ENCODE results near the gene TEX50.
"Not testable (repeated sequence)": the region's sequence is repeated elsewhere in the genome, so short reads cannot be mapped to it uniquely, and the experiment has no call there.

Gene TEX50

DNA sequence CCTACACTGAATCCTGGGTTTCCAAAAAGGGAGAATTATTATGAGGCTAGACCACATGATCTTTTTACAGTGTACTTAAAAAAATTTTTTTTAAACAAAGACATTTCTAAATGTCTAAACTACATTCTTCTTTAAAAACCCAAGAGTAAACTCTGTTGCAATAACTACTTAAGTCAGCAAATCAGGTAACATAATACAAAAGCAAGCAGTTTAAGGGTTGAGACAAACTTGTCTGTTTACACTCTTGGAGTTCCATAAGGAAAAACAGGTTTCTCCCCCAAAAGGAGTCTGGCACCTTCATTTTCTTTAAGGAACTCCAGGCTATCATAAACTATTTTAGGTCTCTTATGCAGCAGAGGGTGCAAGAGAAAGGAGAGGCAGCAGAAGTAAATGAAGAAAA, 47.0 kb downstream of the TEX50 start:
- H3K4me3 Mint-ChIP-seq: no peak overlapping the region

DNA sequence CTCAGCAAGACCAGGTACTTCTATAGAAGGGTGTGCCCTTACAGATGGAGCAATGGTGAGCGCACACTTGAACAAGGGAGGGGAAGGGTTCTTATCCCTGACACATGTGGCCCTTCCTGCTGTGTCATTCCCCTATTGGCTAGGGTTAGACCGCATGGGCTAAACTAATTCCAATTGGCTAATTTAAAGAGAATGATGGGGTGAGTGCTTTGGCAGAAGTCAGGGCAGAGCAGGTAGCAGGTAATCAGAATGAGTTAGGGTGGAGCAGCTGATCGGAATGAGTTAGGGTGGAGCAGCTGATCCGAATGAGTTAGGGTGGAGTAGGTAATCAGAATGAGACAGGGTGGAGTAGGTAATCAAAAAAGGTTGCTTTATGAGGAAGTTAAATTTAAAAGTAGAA, 48.7 kb downstream of the TEX50 start:
- peaks cover 19% of the 10 kb centered on the region for H3K9me3 Mint-ChIP-seq
- DNase-seq; H3K27ac Mint-ChIP-seq; H3K27me3 Mint-ChIP-seq (ENCODE audit: low read depth, poor library complexity); H3K4me3 Mint-ChIP-seq: not testable (repeated sequence)
- peaks cover 43% of the 10 kb centered on the region for H3K4me1 Mint-ChIP-seq
- H3K36me3 Mint-ChIP-seq (ENCODE audit: low read depth): peaks cover 15% of the 10 kb centered on the region

More for the DNA sequence above, 47.0 kb downstream of the TEX50 start:
- H3K27me3 Mint-ChIP-seq (ENCODE audit: low read depth, poor library complexity): no peaks in the 10 kb centered on the region
- peak overlapping the region; percentile 62 for H3K27ac Mint-ChIP-seq
- peaks cover 29% of the 10 kb centered on the region for H3K4me1 Mint-ChIP-seq
- H3K9me3 Mint-ChIP-seq: peaks cover 35% of the 10 kb centered on the region
- TF ChIP-seq, protein P1, sequence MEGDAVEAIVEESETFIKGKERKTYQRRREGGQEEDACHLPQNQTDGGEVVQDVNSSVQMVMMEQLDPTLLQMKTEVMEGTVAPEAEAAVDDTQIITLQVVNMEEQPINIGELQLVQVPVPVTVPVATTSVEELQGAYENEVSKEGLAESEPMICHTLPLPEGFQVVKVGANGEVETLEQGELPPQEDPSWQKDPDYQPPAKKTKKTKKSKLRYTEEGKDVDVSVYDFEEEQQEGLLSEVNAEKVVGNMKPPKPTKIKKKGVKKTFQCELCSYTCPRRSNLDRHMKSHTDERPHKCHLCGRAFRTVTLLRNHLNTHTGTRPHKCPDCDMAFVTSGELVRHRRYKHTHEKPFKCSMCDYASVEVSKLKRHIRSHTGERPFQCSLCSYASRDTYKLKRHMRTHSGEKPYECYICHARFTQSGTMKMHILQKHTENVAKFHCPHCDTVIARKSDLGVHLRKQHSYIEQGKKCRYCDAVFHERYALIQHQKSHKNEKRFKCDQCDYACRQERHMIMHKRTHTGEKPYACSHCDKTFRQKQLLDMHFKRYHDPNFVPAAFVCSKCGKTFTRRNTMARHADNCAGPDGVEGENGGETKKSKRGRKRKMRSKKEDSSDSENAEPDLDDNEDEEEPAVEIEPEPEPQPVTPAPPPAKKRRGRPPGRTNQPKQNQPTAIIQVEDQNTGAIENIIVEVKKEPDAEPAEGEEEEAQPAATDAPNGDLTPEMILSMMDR (IDR thresholded peaks at IDR 0.05): no peak
- DNase-seq: no peak
- H3K36me3 Mint-ChIP-seq (ENCODE audit: low read depth): peaks cover 31% of the 10 kb centered on the region

DNA sequence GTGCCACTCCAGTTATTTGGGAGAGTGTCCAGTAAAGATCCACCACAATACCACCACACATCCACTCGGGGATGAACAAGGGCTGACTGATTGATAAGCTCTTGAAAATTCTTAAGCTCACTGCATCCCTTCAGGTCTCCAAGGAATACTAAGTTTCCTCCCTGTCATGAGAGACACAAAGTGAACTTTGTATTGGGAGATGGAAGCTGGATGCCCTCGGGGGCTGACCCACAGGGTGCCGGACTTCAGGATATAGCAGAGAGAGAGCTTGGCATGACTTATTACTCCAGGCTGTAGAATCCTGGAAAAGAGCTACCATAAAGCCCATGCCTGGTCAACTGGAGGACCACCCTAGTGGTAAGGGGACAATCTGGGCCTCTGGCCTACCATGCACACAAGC, 50.0 kb downstream of the TEX50 start:
- H3K27me3 Mint-ChIP-seq (ENCODE audit: low read depth, poor library complexity); H3K36me3 Mint-ChIP-seq (ENCODE audit: low read depth); H3K9me3 Mint-ChIP-seq; H3K27ac Mint-ChIP-seq; H3K4me3 Mint-ChIP-seq; DNase-seq: not testable (repeated sequence)
- peaks cover 50% of the 10 kb centered on the region for H3K4me1 Mint-ChIP-seq
